D341Med (cell line): Measurements from ENCODE around the gene PDK1.
A peak's percentile ranks its signal among the peaks of the same experiment; 100 is the strongest.

Experiments
- DNase-seq: peaks from one replicate; pipeline ENCODE4 v3.0.0; 2012; ENCODE audit warnings: low spot score

Gene PDK1

GRCh38 chr2:172597176-172597842 lies 41.4 kb downstream of the PDK1 start:
- no peak for DNase-seq

- DNase-seq = no peak
Observed at GRCh38 chr2:172599947-172600346, 44.1 kb downstream of the PDK1 start.

GRCh38 chr2:172600557-172601008 lies 44.7 kb downstream of the PDK1 start:
- no peak for DNase-seq

- no peak for DNase-seq
Observed at GRCh38 chr2:172606285-172606684, 50.4 kb downstream of the PDK1 start.

DNA sequence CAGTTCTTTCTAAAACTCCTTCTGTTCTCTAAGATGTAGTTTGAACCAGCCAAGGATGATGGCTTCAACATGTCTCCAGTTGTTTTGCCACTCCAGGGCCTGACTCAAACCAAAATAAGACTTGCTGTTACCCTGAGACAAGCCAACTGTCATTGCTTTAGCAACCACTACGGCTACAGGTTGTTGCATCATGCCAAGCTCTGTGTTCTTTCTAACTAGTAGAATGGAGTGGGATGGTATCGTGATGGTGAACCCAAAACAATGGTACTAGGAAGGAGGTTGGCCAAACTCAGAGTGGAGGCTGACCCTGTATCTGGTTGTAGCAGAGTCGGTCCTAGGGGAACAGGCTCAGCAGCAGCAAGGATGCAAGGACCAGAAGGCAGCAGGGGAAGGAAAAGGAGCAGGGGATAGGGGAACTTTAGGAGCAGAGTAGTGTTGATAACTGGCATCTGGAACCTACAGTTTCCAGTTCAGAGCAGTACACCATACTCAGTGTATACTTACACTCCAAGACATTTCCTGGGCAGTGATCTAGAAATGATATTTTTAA lies 51.6 kb downstream of the PDK1 start:
- DNase-seq = no peak

GRCh38 chr2:172609488-172609887 lies 53.6 kb downstream of the PDK1 start:
- DNase-seq = no peak

- DNase-seq = no peak
Observed at GRCh38 chr2:172612051-172612450, 56.2 kb downstream of the PDK1 start.

GRCh38 chr2:172613040-172613439 lies 57.1 kb downstream of the PDK1 start:
- peak; percentile 67 for DNase-seq

DNA sequence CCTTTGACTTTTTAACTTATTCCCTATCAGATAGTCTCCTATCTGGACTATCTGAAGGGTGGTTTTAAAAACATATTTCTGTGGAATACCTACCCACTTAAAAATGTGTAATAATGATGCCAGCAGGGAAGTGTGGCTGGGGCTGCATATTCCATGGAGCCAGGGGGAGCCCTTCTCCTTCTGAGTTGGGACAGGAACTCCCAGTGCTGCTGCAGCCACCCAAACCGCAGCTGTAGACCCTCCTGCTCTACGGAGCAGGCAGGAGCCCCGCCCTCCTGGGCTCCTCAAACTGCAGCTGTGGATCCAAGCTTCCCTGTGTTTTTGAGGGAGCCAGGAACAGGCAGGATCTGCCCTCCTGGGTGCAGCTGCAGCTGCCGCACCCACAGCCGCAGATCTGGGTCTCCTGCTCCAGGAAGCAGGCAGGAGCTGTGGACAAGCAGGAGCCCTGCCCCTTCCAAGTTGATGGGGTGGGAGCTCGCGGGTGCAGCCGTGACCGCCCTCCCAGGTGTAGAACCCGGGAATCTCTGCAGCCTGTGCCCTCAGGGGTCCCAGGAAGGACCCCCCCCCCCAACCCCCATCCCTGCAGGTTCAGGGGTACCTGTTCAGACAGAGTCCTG lies 57.8 kb downstream of the PDK1 start:
- DNase-seq = no peak

GRCh38 chr2:172614932-172615331 lies 59.0 kb downstream of the PDK1 start:
- no peak for DNase-seq

DNA sequence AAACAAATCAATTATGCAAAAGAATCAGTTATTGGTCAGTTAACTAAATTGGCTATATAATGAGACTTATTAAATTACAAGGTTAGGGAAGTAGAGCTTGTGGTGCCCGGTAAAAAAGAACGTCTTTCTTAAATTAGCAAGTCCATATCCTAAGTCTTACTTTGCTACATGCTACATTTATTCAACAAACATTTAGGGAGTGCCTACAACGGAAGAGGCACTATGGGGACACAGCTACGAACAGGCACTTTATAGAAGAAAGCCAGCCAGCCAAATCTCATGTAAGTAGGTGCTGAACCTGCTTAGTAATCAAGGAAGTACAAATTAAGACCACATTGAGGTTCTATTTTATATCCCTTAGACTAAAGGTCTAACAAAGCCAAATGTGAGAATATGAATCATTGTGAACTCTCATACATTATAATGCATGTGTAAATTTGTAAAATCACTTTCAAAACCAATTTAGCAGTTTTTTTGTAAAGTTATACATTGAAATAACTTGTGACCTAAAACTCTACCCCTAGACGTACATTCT lies 59.9 kb downstream of the PDK1 start:
- no peak for DNase-seq

DNA sequence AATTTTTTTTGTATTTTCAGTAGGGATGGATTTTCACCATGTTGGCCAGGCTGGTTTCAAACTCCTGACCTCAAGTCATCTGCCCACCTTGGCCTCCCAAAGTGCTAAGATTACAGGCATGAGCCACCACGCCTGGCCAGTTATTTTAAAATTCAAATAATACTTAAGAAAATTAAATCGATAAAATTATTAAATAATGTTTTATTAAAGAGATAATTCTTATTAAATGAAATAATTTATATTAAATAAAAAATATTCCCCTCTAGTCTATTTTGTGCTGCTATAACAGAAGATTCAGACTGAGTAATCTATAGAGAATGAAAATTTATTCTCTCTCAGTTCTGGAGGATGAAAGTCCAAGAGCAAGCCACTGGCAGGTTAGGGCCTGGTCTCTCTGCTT lies 61.2 kb downstream of the PDK1 start:
- DNase-seq = no peak

DNA sequence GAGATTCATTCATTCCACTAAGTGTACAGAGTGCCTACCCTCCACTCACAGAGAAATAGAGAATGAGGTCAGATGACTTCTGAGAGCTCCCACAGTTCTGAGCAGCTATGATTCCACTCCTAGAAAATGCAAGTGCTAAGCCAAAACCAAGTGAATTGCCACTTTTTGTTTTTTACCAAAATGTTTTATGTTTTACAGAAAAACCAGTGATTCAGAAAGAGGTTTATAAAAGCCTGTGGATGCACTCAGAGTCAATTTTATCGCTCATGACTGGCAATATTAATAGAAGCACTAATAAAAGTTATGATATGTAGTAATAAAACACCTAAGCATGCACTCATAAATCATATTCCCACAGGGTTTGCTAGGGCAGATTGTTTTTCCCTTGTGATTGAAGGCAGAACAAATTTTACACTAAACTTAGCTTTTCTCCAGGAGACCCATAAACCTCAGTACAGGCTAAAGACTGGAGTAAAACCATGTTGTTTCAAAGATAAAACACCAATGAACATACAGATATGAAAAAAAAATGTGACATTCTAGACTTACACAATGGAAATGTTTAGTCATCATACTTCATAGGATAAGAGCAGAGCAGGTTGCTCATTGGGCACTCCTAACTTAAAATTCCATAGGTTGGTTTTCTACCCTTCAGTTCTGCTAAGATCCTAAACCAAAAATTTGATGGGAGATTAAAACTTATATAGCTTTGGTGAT lies 67.5 kb downstream of the PDK1 start:
- no peak for DNase-seq

DNA sequence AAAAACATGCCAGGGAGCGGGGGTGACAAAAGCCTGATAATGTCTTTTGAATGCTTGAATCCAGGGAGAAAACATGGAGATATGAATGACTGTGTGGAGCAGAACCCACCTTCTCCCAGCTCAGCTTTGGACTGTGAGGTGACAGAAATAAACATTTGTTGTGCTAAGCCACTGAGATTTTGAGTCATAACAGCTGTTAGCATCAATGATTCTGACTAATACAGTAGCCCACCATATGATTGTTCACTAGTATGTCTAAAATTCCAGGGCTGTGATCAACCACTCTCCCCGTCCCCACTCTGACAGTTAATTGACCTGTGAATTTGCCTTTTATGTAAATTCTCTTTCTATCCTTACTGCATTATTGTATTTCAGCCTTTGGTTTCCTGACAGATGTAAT lies 69.1 kb downstream of the PDK1 start:
- no peak for DNase-seq

GRCh38 chr2:172627181-172627580 lies 71.3 kb downstream of the PDK1 start:
- DNase-seq = no peak

GRCh38 chr2:172628085-172628484 lies 72.2 kb downstream of the PDK1 start:
- no peak for DNase-seq

DNA sequence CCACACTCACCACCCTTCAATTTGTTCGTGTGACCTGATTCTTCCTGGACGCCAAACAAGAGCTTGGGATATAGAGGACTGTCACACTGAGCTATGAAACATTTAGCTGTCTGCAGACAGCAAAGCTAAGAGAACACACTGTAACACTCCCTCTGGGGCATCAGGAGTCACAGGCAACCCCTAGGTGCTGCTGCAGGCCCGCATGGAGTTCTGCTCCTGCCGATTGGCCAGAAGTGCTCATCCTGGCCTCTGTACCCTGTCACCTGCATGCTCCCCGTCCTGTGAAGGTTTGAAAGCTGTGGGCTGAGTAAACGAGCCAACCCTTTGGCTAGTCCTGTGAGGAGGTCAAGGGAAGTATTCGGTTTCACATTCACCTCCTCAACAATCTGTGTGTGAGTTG lies 73.7 kb downstream of the PDK1 start:
- DNase-seq = no peak

DNA sequence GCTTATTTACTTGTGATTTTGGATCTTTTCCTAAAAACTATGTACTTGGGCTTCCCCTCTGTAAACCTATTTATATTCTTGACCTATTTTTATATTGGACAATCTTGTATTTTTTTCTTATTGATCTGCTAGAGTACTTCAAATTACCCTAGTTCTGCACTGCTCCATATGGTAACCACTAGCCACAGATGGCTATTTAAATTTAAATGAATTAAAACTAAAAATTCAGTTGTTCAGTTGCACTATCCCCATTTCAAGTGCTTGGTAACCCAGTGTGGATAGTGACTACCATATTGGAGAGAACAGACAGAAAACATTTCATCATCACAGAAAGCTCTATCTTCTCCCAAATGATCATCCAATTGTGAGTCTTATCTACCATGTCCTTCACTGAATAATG lies 74.3 kb downstream of the PDK1 start:
- DNase-seq = no peak

- no peak for DNase-seq
Observed at GRCh38 chr2:172634477-172634876, 78.6 kb downstream of the PDK1 start.

DNA sequence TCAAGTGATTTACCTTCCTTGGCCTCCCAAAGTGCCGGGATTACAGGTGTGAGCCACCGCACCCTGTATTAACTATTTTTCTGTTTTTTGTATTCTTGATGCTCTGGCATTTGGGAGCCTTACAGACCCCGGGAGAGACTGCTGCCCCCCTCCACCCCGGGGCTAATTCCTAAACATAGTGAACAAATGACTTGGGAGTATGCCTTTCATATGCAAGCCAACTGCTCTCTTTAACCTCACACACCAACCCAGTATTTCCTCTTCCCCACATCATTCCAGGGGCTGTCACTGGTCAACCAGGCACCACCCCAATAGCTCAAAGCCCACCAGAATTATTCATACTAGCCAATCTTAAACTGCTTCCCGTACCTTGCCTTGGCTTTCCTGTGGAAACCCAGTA lies 79.7 kb downstream of the PDK1 start:
- DNase-seq = no peak

DNA sequence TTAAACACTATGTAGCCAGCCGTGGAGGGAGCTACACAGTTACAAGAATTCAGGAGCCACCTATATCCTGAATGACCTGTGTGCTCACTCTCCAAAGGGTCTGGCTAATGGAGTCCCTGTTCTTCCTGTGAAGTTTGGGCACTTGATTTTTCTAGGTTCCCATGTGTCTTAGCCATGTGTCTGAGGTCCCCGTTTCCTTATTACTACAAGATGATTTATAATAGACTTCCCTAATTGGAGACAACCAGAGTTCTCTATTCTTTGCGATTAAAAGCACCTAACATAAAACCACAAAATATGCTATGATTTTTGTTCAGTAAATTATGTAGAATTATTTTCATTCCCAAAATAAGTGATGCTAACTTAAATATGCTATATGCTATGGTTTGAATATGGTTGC lies 83.4 kb downstream of the PDK1 start:
- no peak for DNase-seq

DNA sequence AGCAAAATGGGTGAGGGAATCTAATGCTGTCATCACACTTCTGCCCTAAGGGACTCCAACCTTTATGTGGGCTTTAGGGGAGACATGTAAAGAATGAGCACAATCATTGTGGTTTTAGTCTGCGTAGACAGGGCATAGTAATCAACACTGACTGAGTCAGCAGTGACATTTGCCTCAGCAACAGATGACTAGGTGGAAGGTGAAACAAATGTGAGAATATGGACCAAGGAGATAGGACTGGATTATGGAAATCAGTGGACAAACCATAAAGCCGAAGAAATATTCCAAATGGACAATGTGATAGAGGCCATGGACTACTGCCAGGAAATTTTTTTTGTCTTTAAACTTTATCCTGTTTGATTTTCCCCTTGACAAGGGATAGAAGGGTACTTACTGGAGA lies 83.9 kb downstream of the PDK1 start:
- DNase-seq = no peak

GRCh38 chr2:172640389-172640788 lies 84.5 kb downstream of the PDK1 start:
- DNase-seq = no peak
